ENCODE measurements around the gene HSD3B1.

HSD3B1 gene

DNA sequence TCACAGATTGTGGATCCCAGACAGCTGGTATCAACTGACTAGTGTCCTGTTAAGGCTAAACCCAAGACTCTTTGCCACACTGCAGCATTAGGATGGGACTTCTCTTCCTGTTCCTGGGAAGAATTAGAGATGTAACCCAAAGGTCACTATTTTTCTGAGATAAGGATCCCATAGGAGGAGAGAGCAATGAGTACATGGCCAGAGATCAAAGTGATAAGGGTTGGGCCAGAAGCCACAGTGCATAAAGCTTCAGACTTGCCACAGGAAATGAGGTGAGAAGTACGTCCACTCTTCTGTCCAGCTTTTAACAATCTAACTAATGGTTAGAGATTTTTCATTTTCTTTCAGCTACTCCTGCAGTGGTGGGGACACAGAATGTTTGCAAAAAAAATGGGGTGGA lies at the start of gene HSD3B1:
TSS of gene HSD3B1 (plus strand) at position 270 of the 400 bp plus-strand sequence. CDS start 267 bp downstream, outside the sequence.
- DNase-seq (ENCODE audit: low read depth in 2 of 2), result no peak

- DNase-seq (ENCODE audit: low read depth in 2 of 2), result no peak
Measured at GRCh38 chr1:119462964-119463363, 44.0 kb upstream of the HSD3B1 start.

- DNase-seq (ENCODE audit: low read depth in 2 of 2), result no peak
Measured at GRCh38 chr1:119463569-119463968, 43.4 kb upstream of the HSD3B1 start.

DNA sequence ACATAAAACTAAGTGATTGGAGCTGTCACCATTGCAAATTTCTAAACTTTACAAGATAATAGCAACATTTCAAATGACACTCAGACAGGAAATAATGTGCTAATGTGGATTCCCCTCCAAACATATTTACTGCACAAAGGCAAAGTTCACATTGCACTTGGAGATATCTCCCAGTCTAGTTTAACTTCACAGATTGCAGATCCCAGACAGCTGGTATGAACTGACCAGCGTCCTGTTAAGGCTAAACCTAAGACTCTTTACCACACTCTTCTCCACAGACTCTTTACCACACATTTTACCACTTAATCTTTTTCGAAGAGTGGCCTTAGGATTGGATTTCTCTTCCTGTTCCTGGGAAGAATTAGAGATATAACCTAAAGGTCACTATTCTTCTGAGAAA lies 40.6 kb upstream of the HSD3B1 start:
- no peak for DNase-seq (ENCODE audit: low read depth in 2 of 2)

DNA sequence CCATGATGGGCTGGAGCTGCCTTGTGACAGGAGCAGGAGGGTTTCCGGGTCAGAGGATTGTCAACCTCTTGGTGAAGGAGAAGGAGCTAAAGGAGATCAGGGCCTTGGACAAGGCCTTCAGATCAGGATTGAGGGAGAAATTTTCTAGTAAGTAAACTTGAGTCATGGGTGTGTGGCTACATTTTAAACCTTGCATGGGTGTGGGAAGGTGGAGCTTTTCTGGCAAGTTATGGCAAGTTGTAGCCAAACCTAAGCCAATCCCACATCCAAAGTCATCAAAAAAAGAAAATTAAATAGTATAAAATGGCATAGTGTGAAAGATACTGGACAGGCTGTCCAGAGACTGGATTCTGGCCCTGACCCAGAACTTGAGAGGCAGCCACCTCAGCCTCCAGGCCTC lies 39.8 kb upstream of the HSD3B1 start:
- no peak for DNase-seq (ENCODE audit: low read depth in 2 of 2)

DNA sequence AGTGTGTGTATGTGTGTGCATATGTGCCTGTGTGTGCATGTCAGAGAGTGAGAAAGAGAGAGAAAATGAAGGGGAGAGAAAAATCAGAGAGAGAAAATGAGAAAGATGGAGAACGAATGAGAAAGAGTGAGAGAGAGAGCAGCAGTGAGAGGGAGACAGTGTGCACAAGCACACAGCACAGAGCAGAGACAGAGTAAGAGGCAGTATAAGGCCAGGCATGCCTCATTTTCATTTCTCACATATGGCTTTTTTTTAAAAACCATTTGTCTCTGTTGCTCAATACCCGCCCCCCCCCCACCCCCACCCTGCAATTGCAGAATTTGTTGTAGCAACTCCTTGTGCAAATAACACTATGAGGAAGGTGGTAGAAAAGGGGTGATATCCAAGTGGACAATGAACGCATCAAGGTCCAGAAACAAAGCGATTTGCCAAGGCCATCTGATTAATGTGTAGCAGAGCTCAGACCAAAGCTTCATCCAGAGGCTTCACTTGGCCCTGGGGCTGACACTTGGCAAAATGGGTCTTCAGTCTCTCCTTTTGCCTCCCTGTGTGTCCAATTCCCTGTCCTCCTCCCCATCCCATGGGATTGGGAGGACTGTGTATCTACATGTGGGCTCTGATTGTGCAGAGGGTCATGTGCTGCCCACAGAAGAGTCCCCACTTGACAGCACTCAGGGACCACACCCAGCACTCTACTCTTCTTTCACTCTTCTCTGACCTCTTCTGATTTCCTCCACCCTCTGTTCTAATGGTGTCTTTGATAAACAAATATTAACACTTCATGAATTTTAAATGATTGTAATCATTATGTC lies 38.9 kb upstream of the HSD3B1 start:
- no peak for DNase-seq (ENCODE audit: low read depth in 2 of 2)

GRCh38 chr1:119469741-119470140 lies 37.3 kb upstream of the HSD3B1 start:
- DNase-seq (ENCODE audit: low read depth in 2 of 2), result no peak

DNA sequence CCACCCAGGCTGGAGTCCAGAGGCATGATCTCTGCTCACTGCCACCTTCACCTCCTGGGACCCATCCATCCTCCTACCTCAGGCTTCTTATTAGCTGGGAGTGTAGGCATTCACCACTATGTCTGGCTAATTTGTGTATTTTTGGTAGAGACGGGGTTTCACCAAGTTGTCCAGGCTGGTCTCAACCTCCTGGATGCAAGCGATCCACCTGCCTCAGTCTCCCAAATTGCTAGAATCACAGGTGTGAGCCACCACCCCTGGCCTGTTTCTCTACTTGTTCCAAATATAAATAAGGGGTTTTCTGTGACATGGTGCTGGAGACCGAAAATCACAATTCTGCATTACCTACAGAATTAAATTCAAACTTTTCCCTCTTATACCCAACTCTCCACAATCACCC lies 36.6 kb upstream of the HSD3B1 start:
- no peak for DNase-seq (ENCODE audit: low read depth in 2 of 2)

- DNase-seq (ENCODE audit: low read depth in 2 of 2), result no peak
Measured at GRCh38 chr1:119470958-119471357, 36.1 kb upstream of the HSD3B1 start.

DNA sequence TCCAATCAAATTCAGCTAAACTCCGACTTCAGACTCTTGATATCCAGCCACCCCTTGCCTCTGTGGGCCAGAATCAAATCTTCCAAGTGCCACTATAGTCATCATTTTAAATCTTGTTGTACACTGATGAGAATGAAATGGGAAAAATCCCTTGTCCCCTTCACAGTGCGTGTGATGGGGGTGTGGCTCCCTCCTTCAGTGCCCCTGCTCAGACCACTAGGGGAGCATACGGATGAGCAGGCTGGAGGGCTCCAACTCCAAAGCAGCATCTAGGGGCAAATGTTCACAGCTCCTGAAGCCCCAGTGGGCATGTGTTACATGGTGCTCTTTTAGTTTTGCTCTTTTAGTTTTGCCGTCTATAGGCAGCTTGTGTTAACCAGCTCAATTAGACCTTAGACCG lies 35.4 kb upstream of the HSD3B1 start:
- no peak for DNase-seq (ENCODE audit: low read depth in 2 of 2)

GRCh38 chr1:119472080-119472818 lies 34.8 kb upstream of the HSD3B1 start:
- DNase-seq (ENCODE audit: low read depth in 2 of 2), result no peak

GRCh38 chr1:119472819-119473175 lies 34.2 kb upstream of the HSD3B1 start:
- DNase-seq (ENCODE audit: low read depth in 2 of 2), result no peak

GRCh38 chr1:119475866-119476439 lies 31.1 kb upstream of the HSD3B1 start:
- no peak for DNase-seq (ENCODE audit: low read depth in 2 of 2)

DNA sequence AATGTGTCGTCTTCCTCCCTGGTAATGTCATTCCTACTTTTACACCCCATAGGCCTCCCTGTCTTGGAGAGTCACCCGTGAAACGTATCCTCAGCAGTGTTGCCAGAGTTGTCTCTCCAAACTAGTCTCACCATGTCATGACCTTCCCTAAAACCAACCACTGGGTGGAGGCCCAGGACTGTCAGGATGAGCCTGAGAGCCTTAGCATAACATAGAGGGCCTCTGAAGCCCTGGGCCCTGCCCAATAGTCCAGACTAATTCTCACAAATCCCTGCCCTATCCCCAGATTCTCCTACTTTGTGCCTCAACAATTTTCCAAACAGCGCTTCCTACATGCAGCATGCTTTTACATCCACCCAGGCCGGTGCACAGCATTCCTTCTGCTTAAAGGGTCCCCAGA lies 29.3 kb upstream of the HSD3B1 start:
- no peak for DNase-seq (ENCODE audit: low read depth in 2 of 2)

GRCh38 chr1:119480175-119480574 lies 26.8 kb upstream of the HSD3B1 start:
- DNase-seq (ENCODE audit: low read depth in 2 of 2), result no peak

DNA sequence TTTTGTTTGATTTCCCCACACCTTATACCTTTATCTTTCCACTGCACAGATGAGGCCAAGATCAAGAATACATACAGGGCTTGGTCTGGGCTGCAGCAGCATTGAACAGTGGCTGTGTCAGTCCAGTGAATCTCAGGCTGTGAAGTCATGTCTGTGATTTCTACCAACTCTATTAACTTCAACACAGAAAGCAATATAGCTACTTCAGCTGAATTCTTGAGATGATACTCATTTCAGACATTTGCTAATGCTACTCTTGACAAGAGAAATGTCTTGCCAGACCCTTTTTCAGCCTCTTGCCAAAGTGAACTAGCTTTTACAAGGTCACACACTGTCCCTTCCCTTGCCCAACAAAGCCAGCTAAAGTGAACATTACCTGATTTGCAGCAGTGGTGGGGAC lies 25.1 kb upstream of the HSD3B1 start:
- no peak for DNase-seq (ENCODE audit: low read depth in 2 of 2)

- DNase-seq (ENCODE audit: low read depth in 2 of 2), result no peak
Measured at GRCh38 chr1:119482517-119483425, 24.2 kb upstream of the HSD3B1 start.

DNA sequence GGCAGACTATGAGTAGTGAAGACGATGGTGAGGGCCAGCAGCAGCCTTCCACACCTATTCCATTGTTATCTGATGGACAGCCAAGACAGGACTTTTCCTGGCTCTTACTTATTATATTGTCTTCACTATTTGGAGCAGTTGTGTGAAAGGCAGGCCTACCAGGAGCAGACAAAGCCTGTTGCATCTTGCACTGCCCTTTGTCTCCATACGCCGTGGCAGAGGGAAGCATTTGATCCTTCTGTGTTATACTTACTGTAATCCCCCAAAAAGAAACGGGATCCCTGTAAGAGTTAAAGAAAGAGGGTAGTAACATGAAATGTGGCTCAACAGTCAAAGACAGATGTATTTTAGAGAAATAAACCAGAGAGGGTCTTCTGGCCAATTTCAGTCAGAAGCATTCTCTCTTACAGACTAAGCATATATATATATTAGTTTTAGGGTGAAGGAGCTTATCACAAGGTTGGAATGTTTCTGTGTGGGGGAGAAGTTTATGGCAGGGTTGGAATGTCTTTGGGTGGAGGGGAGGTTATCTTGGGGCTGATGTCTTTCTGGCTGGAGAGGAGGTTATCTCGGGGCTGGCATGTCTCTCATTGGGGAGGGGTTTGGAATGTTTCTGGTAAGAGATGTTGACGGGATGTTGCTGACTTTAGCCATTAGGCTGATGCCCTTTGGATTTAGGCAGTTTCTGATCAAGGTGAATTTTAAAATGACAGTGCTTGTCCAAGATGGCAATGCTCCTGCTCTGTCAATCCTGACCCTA lies 23.4 kb upstream of the HSD3B1 start:
- no peak for DNase-seq (ENCODE audit: low read depth in 2 of 2)

GRCh38 chr1:119485201-119485600 lies 21.8 kb upstream of the HSD3B1 start:
- no peak for DNase-seq (ENCODE audit: low read depth in 2 of 2)

- DNase-seq (ENCODE audit: low read depth in 2 of 2), result no peak
Measured at GRCh38 chr1:119488216-119488615, 18.8 kb upstream of the HSD3B1 start.

- DNase-seq (ENCODE audit: low read depth in 2 of 2), result no peak
Measured at GRCh38 chr1:119489201-119489600, 17.8 kb upstream of the HSD3B1 start.
